PC-9 (cell line): ENCODE data around the gene MAJIN. TPM values are rescaled to one million over a fixed set of nuclear protein-coding genes. Genes with fewer than 3 reads are reported as not detected.

Experiments used
- BruUV-seq: library from RNA; stranded (reverse); fragments of 400-500 nt; replicated peaks from 2 replicates; lab custom pipeline; 2021; lab: Mats Ljungman, UMichigan
- CTCF ChIA-PET: fragments of 300-600 bp; sonication (Branson Sonifier 250); formaldehyde crosslinking; loops from one replicate; lab custom pipeline; 2022; ENCODE audit warnings: antibody characterized with exemption; lab: Charles Lee
- POLR2A ChIA-PET: fragments of 300-600 bp; sonication (Branson Sonifier 250); formaldehyde crosslinking; loops from one replicate; lab custom pipeline; 2022; ENCODE audit warnings: antibody characterized with exemption; ENCODE audit not compliant: unreplicated experiment; lab: Charles Lee
- DNase-seq, 2 experiments: peaks; one replicate each; pipeline versions ENCODE4 v3.0.0 to v3.0.0-alpha.2; 2015 to 2022; ENCODE audit warnings: mixed read lengths in 1 of 2
- H2AFZ ChIP-seq: fragments of 200-600 bp; sonication (generic); 2 replicates; pipeline ENCODE4 v1.8.1; 2017; ENCODE audit warnings: antibody characterized with exemption
- H3F3A ChIP-seq: fragments of 200-600 bp; sonication (generic); 2 replicates; pipeline ENCODE4 v1.8.1; 2017; ENCODE audit warnings: antibody characterized with exemption, mild to moderate bottlenecking, low read depth; ENCODE audit not compliant: insufficient read depth
- H3K27ac ChIP-seq: fragments of 200-600 bp; sonication (generic); 2 replicates; pipeline ENCODE4 v1.6.1; 2016; ENCODE audit warnings: mixed run types
- H3K27me3 ChIP-seq: fragments of 200-600 bp; sonication (generic); 2 replicates; pipeline ENCODE4 v1.6.1; 2016; ENCODE audit warnings: low read depth, mixed run types; ENCODE audit not compliant: insufficient read depth
- H3K36me3 ChIP-seq: fragments of 200-600 bp; sonication (generic); 2 replicates; pipeline ENCODE4 v1.6.1; 2016; ENCODE audit warnings: low read depth, mixed run types
- H3K4me1 ChIP-seq: fragments of 200-600 bp; sonication (generic); replicated peaks from 2 replicates; pipeline ENCODE4 v1.6.1; 2016; ENCODE audit warnings: mixed run types; ENCODE audit not compliant: insufficient read depth
- H3K4me2 ChIP-seq: fragments of 200-600 bp; sonication (generic); 2 replicates; pipeline ENCODE4 v1.6.1; 2017; ENCODE audit warnings: mixed run types
- H3K4me3 ChIP-seq: fragments of 200-600 bp; sonication (generic); 2 replicates; pipeline ENCODE4 v1.6.1; 2016; ENCODE audit warnings: mixed run types
- H3K79me2 ChIP-seq: fragments of 200-600 bp; sonication (generic); 2 replicates; pipeline ENCODE4 v1.6.1; 2017; ENCODE audit warnings: low read depth, mixed run types
- H3K9me2 ChIP-seq: fragments of 200-600 bp; sonication (generic); 2 replicates; pipeline ENCODE4 v1.8.1; 2017; ENCODE audit warnings: mild to moderate bottlenecking; ENCODE audit not compliant: insufficient read depth
- H3K9me3 ChIP-seq: fragments of 200-600 bp; sonication (generic); 2 replicates; pipeline ENCODE4 v1.8.1; 2016; ENCODE audit warnings: low read depth; ENCODE audit not compliant: insufficient read depth
- H4K20me1 ChIP-seq: fragments of 200-600 bp; sonication (generic); 2 replicates; pipeline ENCODE4 v1.8.1; 2017; ENCODE audit not compliant: insufficient read depth
- EZH2 ChIP-seq: fragments of 200-600 bp; sonication (generic); IDR thresholded peaks from 2 replicates; pipeline ENCODE4 v1.8.0; 2017; ENCODE audit warnings: antibody characterized with exemption, low read depth
- intact Hi-C: fragments of 100-400 bp; cut with micrococcal nuclease; formaldehyde crosslinking; loops from one replicate; pipeline ENCODE4 v1.10.0; 2022; ENCODE audit not compliant: unreplicated experiment
- total RNA-seq: library from RNA; stranded (reverse); gene quantifications from 2 replicates; pipeline ENCODE4 v1.2.3, GENCODE V29; 2021
- TF ChIP-seq, protein P1 (sequence below): fragments of 200-600 bp; sonication (generic); conservative IDR thresholded peaks from 2 replicates; pipeline ENCODE4 v1.6.1; 2017; ENCODE audit warnings: mixed run types, antibody characterized with exemption, mild to moderate bottlenecking, moderate library complexity

The MAJIN gene
- total RNA-seq, 1 experiment from 2014 or later: 4.5 TPM

DNA sequence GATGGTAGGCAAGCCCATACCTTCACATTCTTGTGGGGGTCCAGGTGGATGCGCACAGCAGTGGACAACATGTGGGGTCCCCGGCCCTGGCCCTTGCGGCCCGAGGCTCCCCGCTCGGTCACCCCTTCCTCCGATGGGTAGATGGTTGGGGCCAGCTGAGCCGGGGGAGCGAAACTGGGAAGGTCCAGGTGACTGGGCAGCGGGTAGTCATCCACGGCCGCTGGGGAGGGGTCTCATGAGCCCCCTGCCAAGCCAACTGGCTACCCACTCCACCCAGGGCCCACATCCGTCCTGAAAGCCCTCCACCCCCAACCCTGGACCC lies 65.6 kb downstream of the MAJIN start:
- H2AFZ ChIP-seq: no peak overlapping the region
- H3K36me3 ChIP-seq: peaks cover 24% of the 10 kb centered on the region
- intact Hi-C loops: no loop called here
- ChIA-PET CTCF (no interaction called here), POLR2A (no interaction called here)
- no peaks in the 10 kb centered on the region for H3K27me3 ChIP-seq
- TF ChIP-seq EZH2: no peak
- TF ChIP-seq, protein P1, sequence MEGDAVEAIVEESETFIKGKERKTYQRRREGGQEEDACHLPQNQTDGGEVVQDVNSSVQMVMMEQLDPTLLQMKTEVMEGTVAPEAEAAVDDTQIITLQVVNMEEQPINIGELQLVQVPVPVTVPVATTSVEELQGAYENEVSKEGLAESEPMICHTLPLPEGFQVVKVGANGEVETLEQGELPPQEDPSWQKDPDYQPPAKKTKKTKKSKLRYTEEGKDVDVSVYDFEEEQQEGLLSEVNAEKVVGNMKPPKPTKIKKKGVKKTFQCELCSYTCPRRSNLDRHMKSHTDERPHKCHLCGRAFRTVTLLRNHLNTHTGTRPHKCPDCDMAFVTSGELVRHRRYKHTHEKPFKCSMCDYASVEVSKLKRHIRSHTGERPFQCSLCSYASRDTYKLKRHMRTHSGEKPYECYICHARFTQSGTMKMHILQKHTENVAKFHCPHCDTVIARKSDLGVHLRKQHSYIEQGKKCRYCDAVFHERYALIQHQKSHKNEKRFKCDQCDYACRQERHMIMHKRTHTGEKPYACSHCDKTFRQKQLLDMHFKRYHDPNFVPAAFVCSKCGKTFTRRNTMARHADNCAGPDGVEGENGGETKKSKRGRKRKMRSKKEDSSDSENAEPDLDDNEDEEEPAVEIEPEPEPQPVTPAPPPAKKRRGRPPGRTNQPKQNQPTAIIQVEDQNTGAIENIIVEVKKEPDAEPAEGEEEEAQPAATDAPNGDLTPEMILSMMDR: no peak
- H3K79me2 ChIP-seq: no peaks in the 10 kb centered on the region
- H3K4me3 ChIP-seq: no peak overlapping the region
- H3K4me1 ChIP-seq: no peaks in the 10 kb centered on the region
- no TSS peak for BruUV-seq
- no peaks in the 10 kb centered on the region for H4K20me1 ChIP-seq
- H3K9me3 ChIP-seq: no peaks in the 10 kb centered on the region
- H3K4me2 ChIP-seq: no peak overlapping the region
- no peak for DNase-seq
- no peak overlapping the region for H3K27ac ChIP-seq
- no peaks in the 10 kb centered on the region for H3K9me2 ChIP-seq
- no peaks in the 10 kb centered on the region for H3F3A ChIP-seq

GRCh38 chr11:64905516-64906313 lies 66.2 kb downstream of the MAJIN start:
- no peaks in the 10 kb centered on the region for H3K9me2 ChIP-seq
- intact Hi-C loops: no loop called here
- H3K4me3 ChIP-seq: no peak overlapping the region
- CTCF ChIA-PET: no interaction called here
- TF ChIP-seq EZH2: no peak
- TF ChIP-seq, protein P1: no peak
- no peak overlapping the region for H3K4me2 ChIP-seq
- DNase-seq: no peak
- H3K27ac ChIP-seq: no peak overlapping the region
- no peaks in the 10 kb centered on the region for H3K4me1 ChIP-seq
- H3K79me2 ChIP-seq: no peaks in the 10 kb centered on the region
- no peaks in the 10 kb centered on the region for H3F3A ChIP-seq
- no peaks in the 10 kb centered on the region for H3K9me3 ChIP-seq
- no peaks in the 10 kb centered on the region; the same call in 1 of the 2 replicates for H4K20me1 ChIP-seq
- BruUV-seq: no TSS peak
- H2AFZ ChIP-seq: no peak overlapping the region
- peaks cover 20% of the 10 kb centered on the region for H3K36me3 ChIP-seq
- no peaks in the 10 kb centered on the region for H3K27me3 ChIP-seq
- POLR2A ChIA-PET: no interaction called here

- Histone ChIP-seq H3F3A (peaks cover 6% of the 10 kb centered on the region; the same call in 1 of the 2 replicates), H3K4me3 (no peak overlapping the region), H3K4me2 (no peak overlapping the region), H3K9me2 (no peaks in the 10 kb centered on the region), H3K4me1 (no peaks in the 10 kb centered on the region), H3K79me2 (no peaks in the 10 kb centered on the region), H3K9me3 (no peaks in the 10 kb centered on the region), H3K36me3 (peaks cover 16% of the 10 kb centered on the region), H4K20me1 (no peaks in the 10 kb centered on the region; the same call in 1 of the 2 replicates), H3K27ac (no peak overlapping the region), H3K27me3 (no peaks in the 10 kb centered on the region), H2AFZ (no peak overlapping the region)
- BruUV-seq: no TSS peak
- ChIA-PET POLR2A (no interaction called here), CTCF (no interaction called here)
- intact Hi-C loops: no loop called here
- DNase-seq: no peak
- TF ChIP-seq, protein P1: no peak
- no peak for TF ChIP-seq EZH2
Measured at GRCh38 chr11:64903291-64903833, 68.5 kb downstream of the MAJIN start.
